Measurements from ENCODE around the gene ADSL.

ADSL gene

DNA sequence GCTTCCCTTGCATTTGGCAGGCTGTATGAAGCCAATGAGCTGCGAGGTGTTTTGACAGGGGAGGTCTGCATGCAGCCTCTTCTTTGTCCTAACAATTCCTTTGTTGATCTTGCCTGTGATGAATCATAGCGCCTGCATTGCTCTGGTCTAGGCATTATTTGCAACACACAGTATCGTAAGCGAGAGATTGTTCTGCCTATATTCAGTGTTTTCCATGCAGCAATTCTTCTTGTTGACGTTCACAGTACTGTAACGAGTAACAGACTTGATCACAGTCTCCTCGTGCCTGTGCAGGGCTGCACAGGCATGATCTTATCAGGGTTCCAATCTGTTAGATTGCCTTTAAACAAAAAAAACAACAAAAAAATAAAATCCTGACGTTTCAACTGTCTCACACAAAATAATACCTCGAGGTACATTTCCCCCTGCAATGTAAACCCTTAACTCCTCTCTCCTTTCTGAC lies 13.9 kb upstream of the ADSL start:
- DNase-seq (ENCODE audit: low read depth in 2 of 2) = peak; percentile 20 to 39
- no peak overlapping the region for H3K4me3 ChIP-seq (replicated peaks in 1 of 2; ENCODE audit: low read depth in 2 of 2, low read length in 2 of 2)
- no peak for TF ChIP-seq CTCF (IDR thresholded peaks at IDR 0.05; ENCODE audit: low read depth, low read length)

DNA sequence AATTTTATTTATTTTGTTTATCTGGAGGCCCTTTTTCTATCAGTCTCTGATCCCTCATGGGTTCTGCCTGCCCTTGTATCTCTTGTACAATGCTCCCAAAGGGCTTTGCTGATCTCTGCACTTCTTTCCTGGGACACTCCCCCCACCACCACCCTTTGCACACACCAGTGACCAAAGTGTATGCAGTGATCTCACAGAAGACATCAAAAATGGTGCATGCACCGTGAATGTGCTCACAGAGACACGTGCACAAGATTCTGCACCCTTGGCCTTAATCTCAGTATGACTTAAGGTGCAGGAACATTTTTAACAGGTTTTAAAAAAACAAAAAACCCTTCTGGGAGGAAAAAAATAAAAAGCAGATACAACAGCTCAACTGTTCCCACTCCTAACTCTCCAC lies 12.2 kb upstream of the ADSL start:
- no peak for TF ChIP-seq CTCF (IDR thresholded peaks at IDR 0.05; ENCODE audit: low read depth, low read length)
- no peak for DNase-seq (ENCODE audit: low read depth in 2 of 2)
- no peak overlapping the region for H3K4me3 ChIP-seq (replicated peaks in 1 of 2; ENCODE audit: low read depth in 2 of 2, low read length in 2 of 2)

GRCh38 chr22:40334899-40335298 lies 11.4 kb upstream of the ADSL start:
- no peak overlapping the region for H3K4me3 ChIP-seq (replicated peaks in 1 of 2; ENCODE audit: low read depth in 2 of 2, low read length in 2 of 2)
- no peak for TF ChIP-seq CTCF (IDR thresholded peaks at IDR 0.05; ENCODE audit: low read depth, low read length)
- no peak for DNase-seq (ENCODE audit: low read depth in 2 of 2)

DNA sequence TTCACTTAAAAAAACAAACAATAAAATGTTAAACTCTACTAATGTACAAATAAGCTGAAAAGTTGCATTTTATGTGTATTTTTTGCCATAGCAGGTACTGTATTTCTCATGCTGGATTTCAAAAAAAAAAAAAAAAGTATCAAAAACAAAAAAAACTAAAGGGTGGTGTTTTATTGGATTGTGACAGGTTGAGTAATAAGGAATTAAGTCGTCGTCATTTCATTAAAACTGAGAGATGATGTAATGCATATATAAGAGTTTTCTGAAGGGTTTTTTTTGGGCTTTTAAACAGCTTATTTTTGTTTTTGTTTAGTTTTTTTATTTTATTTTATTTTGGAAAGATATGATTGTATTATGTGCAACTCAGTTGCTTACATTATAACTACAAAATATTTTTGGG lies 10.9 kb upstream of the ADSL start:
- H3K4me3 ChIP-seq (replicated peaks in 1 of 2; ENCODE audit: low read depth in 2 of 2, low read length in 2 of 2) = no peak overlapping the region
- DNase-seq (ENCODE audit: low read depth in 2 of 2) = no peak
- TF ChIP-seq CTCF (IDR thresholded peaks at IDR 0.05; ENCODE audit: low read depth, low read length) = no peak

GRCh38 chr22:40340044-40340443 lies 6.3 kb upstream of the ADSL start:
- DNase-seq (ENCODE audit: low read depth in 2 of 2) = no peak
- H3K4me3 ChIP-seq (replicated peaks in 1 of 2; ENCODE audit: low read depth in 2 of 2, low read length in 2 of 2) = no peak overlapping the region
- TF ChIP-seq CTCF (IDR thresholded peaks at IDR 0.05; ENCODE audit: low read depth, low read length) = no peak

DNA sequence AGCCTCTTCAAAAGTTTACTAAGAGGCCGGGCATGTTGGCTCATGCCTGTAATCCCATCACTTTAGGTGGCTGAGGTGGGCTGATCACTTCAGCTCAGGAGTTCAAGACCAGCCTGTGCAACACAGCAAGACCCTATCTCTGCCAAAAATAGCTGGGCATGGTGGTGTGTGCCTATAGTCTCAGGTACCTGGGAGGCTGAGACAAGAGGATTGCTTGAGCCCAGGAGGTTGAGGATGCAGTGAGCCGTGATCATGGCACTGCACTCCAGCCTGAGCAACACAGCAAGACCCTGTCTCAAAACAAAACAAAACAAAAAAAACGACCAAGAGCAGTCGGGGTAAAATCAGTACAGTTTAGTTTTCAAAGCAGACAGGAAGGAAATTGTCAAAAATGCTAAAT lies 4.7 kb upstream of the ADSL start:
- H3K4me3 ChIP-seq (replicated peaks in 1 of 2; ENCODE audit: low read depth in 2 of 2, low read length in 2 of 2) = no peak overlapping the region
- no peak for DNase-seq (ENCODE audit: low read depth in 2 of 2)
- TF ChIP-seq CTCF (IDR thresholded peaks at IDR 0.05; ENCODE audit: low read depth, low read length) = no peak

- DNase-seq (ENCODE audit: low read depth in 2 of 2) = no peak
- no peak overlapping the region for H3K4me3 ChIP-seq (replicated peaks in 1 of 2; ENCODE audit: low read depth in 2 of 2, low read length in 2 of 2)
- no peak for TF ChIP-seq CTCF (IDR thresholded peaks at IDR 0.05; ENCODE audit: low read depth, low read length)
Observed at GRCh38 chr22:40342521-40342920, 3.8 kb upstream of the ADSL start.
